Endothelial cell of umbilical vein (primary cell): Measurements from ENCODE around the gene SYN1. TPM values are rescaled to one million over a fixed set of nuclear protein-coding genes. Genes with fewer than 3 reads are reported as not detected.

Experiments used
- BruUV-seq: library from RNA; stranded (reverse); fragments of 400-500 nt; replicated peaks from 2 replicates; lab custom pipeline; 2021; lab: Mats Ljungman, UMichigan
- CTCF ChIA-PET: fragments of 300-600, 350-600 bp; sonication (Branson Sonifier 250); formaldehyde crosslinking; loops from one replicate; lab custom pipeline; 2021; ENCODE audit warnings: antibody characterized with exemption, inconsistent platforms; lab: Charles Lee
- POLR2A ChIA-PET: fragments of 300-600, 350-600 bp; sonication (Branson Sonifier 250); formaldehyde crosslinking; loops from one replicate; lab custom pipeline; 2021; ENCODE audit warnings: antibody characterized with exemption, inconsistent platforms; lab: Charles Lee
- DNase-seq: peaks from one replicate; pipeline ENCODE4 v3.0.0-alpha.2; 2011; ENCODE audit warnings: low read depth, low spot score
- FAIRE-seq: peaks from 2 replicates; lab custom pipeline; 2011; peaks lifted over from hg19 to GRCh38; lab: Jason Lieb, UNC
- H2AFZ ChIP-seq: 2 replicates; pipeline ENCODE4 v1.6.0; 2012; ENCODE audit warnings: low read depth, low read length, control low read depth, inconsistent platforms
- H3K27ac ChIP-seq: 2 replicates; pipeline ENCODE4 v1.5.1; 2011; ENCODE audit warnings: low read depth, mild to moderate bottlenecking, control low read depth, low read length, moderate library complexity; ENCODE audit not compliant: insufficient read depth
- H3K27me3 ChIP-seq, 2 experiments: 2 replicates each; pipeline versions ENCODE4 v1.6.0 to v1.6.1; 2011; ENCODE audit warnings: low read length in 2 of 2, mixed read lengths in 1 of 2; ENCODE audit not compliant: control insufficient read depth in 2 of 2, insufficient read depth in 2 of 2
- H3K36me3 ChIP-seq, 2 experiments: 2 replicates in 1 of 2; 3 replicates in 1 of 2; pipeline ENCODE4 v1.5.1; 2011; ENCODE audit warnings: low read length in 2 of 2, mild to moderate bottlenecking in 1 of 2, moderate library complexity in 1 of 2; ENCODE audit not compliant: control insufficient read depth in 2 of 2, insufficient read depth in 2 of 2; ENCODE audit errors: extremely low read depth in 1 of 2
- H3K4me1 ChIP-seq: 3 replicates; pipeline ENCODE4 v1.5.1; 2011; ENCODE audit warnings: mild to moderate bottlenecking, low read length; ENCODE audit not compliant: control insufficient read depth, insufficient read depth; ENCODE audit errors: extremely low read depth
- H3K4me2 ChIP-seq: 2 replicates; pipeline ENCODE4 v1.6.1; 2011; ENCODE audit warnings: low read length, control low read depth, mixed read lengths; ENCODE audit not compliant: insufficient read depth
- H3K4me3 ChIP-seq, 3 experiments: fragments of 200-600 bp in 1 of 3; sonication (generic), shearing (Covaris generic) in 1 of 3; replicated peaks in 1 of 3; 2 replicates each; pipeline ENCODE4 v1.5.1; 2011 to 2016; ENCODE audit warnings: control low read depth in 3 of 3, low read length in 3 of 3, mild to moderate bottlenecking in 2 of 3, inconsistent platforms in 1 of 3, low read depth in 1 of 3, moderate library complexity in 1 of 3; ENCODE audit not compliant: insufficient read depth in 1 of 3
- H3K79me2 ChIP-seq: 2 replicates; pipeline ENCODE4 v1.6.0; 2012; ENCODE audit warnings: low read length, inconsistent platforms; ENCODE audit not compliant: control insufficient read depth, insufficient read depth
- H3K9ac ChIP-seq: replicated peaks from 2 replicates; pipeline ENCODE3; 2011; ENCODE audit warnings: low read length, control low read depth; ENCODE audit not compliant: insufficient read depth; ENCODE audit errors: extremely low read depth
- H3K9me1 ChIP-seq: replicated peaks from 3 replicates; pipeline ENCODE4 v1.6.0; 2011; ENCODE audit warnings: mild to moderate bottlenecking, low read length; ENCODE audit not compliant: control insufficient read depth, insufficient read depth; ENCODE audit errors: extremely low read depth
- H3K9me3 ChIP-seq: replicated peaks from 2 replicates; pipeline ENCODE4 v1.5.1; 2012; ENCODE audit warnings: low read length, inconsistent platforms; ENCODE audit not compliant: control insufficient read depth, insufficient read depth
- H4K20me1 ChIP-seq: replicated peaks from 2 replicates; pipeline ENCODE3; 2011; ENCODE audit warnings: mild to moderate bottlenecking, low read length; ENCODE audit not compliant: control insufficient read depth, insufficient read depth; ENCODE audit errors: extremely low read depth
- CTCF ChIP-seq, 2 donors: IDR thresholded peaks; 1 replicate in 1 of 2; 2 replicates in 1 of 2; pipeline ENCODE4 v1.5.1; 2011; ENCODE audit warnings: low read length in 2 of 2, mild to moderate bottlenecking in 2 of 2, moderate library complexity in 2 of 2, control low read depth in 1 of 2, inconsistent platforms in 1 of 2, low read depth in 1 of 2; ENCODE audit not compliant: insufficient read depth in 1 of 2; ENCODE audit errors: extremely low read depth in 1 of 2
- EZH2 ChIP-seq: IDR thresholded peaks from 2 replicates; pipeline ENCODE4 v1.6.1; 2012; ENCODE audit warnings: borderline replicate concordance, low read depth, mild to moderate bottlenecking, moderate library complexity, low read length, inconsistent platforms; ENCODE audit not compliant: severe bottlenecking
- FOS ChIP-seq: IDR thresholded peaks from 2 replicates; pipeline ENCODE4 v1.6.1; 2011; ENCODE audit warnings: mild to moderate bottlenecking, low read length, moderate library complexity, borderline replicate concordance; ENCODE audit not compliant: insufficient read depth
- GATA2 ChIP-seq: IDR thresholded peaks from 2 replicates; pipeline ENCODE4 v1.7.0; 2011; ENCODE audit warnings: low read depth, mild to moderate bottlenecking, moderate library complexity, mixed read lengths, low read length; ENCODE audit not compliant: insufficient read length, insufficient read depth
- JUN ChIP-seq: IDR thresholded peaks from 2 replicates; pipeline ENCODE4 v1.6.1; 2011; ENCODE audit warnings: borderline replicate concordance, low read depth; ENCODE audit not compliant: insufficient read length, insufficient read depth
- MAX ChIP-seq: IDR thresholded peaks from 2 replicates; pipeline ENCODE4 v1.6.1; 2011; ENCODE audit not compliant: insufficient read depth, insufficient read length
- MYC ChIP-seq: IDR thresholded peaks from one replicate; pipeline ENCODE4 v1.6.1; 2011; ENCODE audit warnings: mild to moderate bottlenecking, low read depth, low read length
- POLR2A ChIP-seq: IDR thresholded peaks from 2 replicates; pipeline ENCODE4 v1.6.1; 2012; ENCODE audit warnings: low read depth, mild to moderate bottlenecking, control low read depth, low read length
- POLR2AphosphoS5 ChIP-seq: IDR thresholded peaks from 2 replicates; pipeline ENCODE4 v1.6.1; 2012; ENCODE audit warnings: low read depth, mild to moderate bottlenecking, control low read depth, low read length, moderate library complexity; ENCODE audit not compliant: insufficient read depth
- dilution Hi-C: fragments of 300-500 bp; cut with MboI; formaldehyde crosslinking; loops from one replicate; pipeline ENCODE4 v1.15.0; 2019; ENCODE audit warnings: low sequenced_read_pairs; ENCODE audit not compliant: extremely low pct_ligation_motif_present
- intact Hi-C: fragments of 100-400 bp; cut with micrococcal nuclease; formaldehyde crosslinking; loops from one replicate; pipeline ENCODE4 v1.10.0; 2022
- polyA plus RNA-seq, 4 experiments: library from polyadenylated mRNA; depleted of rRNA in 3 of 4; stranded (reverse) in 3 of 4; unstranded in 1 of 4; fragments of >200 nt; gene quantifications; 2 replicates each; pipeline versions ENCODE4 v1.2.1 to v1.2.3, GENCODE V29; 2011 to 2012; ENCODE audit warnings: missing spikeins in 1 of 4
- total RNA-seq: library from RNA; stranded (reverse); gene quantifications from 2 replicates; pipeline ENCODE4 v1.2.3, GENCODE V29; 2021

SYN1 gene
- total and polyA plus RNA-seq, 2 donors (not counting 3 experiments of a cell fraction or from before 2014, with no cell fraction given): not detected

- TF ChIP-seq MAX (no peak), FOS (no peak), CTCF (IDR thresholded peaks at IDR 0.05; ENCODE audit: extremely low read depth in 1 of 2, insufficient read depth in 1 of 2, low read depth in 1 of 2, low read length in 2 of 2) (no peak), MYC (no peak), JUN (no peak), EZH2 (no peak), POLR2A (no peak), POLR2AphosphoS5 (no peak), GATA2 (no peak)
- FAIRE-seq: no peak
- BruUV-seq: no TSS peak
- ChIA-PET CTCF (no interaction called here), POLR2A (no interaction called here)
- H3K4me1 ChIP-seq: peaks cover 3% of the 10 kb centered on the region
- intact Hi-C loops: loop anchor here (5.0 kb wide), 1 partner anchor 60 kb away; the partner anchor contains the start of gene ARAF
- no peaks in the 10 kb centered on the region for H4K20me1 ChIP-seq
- H3K4me2 ChIP-seq: no peak overlapping the region
- H3K27me3 ChIP-seq: peaks cover 5 to 8% of the 10 kb centered on the region in 2 experiments
- dilution Hi-C loops: no loop called here
- H3K4me3 ChIP-seq: no peak overlapping the region
- no peak for DNase-seq
- no peaks in the 10 kb centered on the region for H3K36me3 ChIP-seq
- no peaks in the 10 kb centered on the region for H3K9me3 ChIP-seq
- no peaks in the 10 kb centered on the region for H3K79me2 ChIP-seq
- no peak overlapping the region for H2AFZ ChIP-seq
- H3K27ac ChIP-seq: no peak overlapping the region
- no peak overlapping the region for H3K9ac ChIP-seq
- no peaks in the 10 kb centered on the region for H3K9me1 ChIP-seq
Measured at GRCh38 chrX:47621851-47622250, 2.2 kb upstream of the SYN1 start.
